ENCODE measurements around the gene RAPGEF2.

The RAPGEF2 gene

DNA sequence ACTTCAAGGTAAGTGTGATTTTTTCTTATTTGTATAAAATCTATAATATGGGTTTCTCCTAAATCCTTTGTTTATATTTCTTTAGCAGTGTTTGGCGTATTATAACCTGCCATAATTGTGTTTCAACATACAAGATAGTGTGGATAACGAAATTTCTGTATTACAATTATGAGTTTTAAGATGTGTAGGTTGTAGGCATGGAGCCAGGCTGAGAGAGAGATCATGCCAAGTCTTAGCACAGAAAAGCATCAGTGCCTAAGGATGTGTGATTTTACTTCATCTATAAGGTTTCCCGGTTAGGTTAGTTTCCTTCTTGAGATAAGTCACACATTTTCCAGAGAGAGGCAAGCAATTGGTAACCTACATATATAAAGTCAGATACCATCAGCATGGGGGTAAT is 161.2 kb downstream of the RAPGEF2 start:
- Mint-ChIP-seq H3K9me3 (no peaks in the 10 kb centered on the region), H3K27ac (no peak overlapping the region), H3K27me3 (no peaks in the 10 kb centered on the region), H3K4me1 (ENCODE audit: low read depth) (no peaks in the 10 kb centered on the region), H3K36me3 (ENCODE audit: low read depth) (peaks cover 4% of the 10 kb centered on the region), H3K4me3 (no peak overlapping the region)
- no peak for DNase-seq

DNA sequence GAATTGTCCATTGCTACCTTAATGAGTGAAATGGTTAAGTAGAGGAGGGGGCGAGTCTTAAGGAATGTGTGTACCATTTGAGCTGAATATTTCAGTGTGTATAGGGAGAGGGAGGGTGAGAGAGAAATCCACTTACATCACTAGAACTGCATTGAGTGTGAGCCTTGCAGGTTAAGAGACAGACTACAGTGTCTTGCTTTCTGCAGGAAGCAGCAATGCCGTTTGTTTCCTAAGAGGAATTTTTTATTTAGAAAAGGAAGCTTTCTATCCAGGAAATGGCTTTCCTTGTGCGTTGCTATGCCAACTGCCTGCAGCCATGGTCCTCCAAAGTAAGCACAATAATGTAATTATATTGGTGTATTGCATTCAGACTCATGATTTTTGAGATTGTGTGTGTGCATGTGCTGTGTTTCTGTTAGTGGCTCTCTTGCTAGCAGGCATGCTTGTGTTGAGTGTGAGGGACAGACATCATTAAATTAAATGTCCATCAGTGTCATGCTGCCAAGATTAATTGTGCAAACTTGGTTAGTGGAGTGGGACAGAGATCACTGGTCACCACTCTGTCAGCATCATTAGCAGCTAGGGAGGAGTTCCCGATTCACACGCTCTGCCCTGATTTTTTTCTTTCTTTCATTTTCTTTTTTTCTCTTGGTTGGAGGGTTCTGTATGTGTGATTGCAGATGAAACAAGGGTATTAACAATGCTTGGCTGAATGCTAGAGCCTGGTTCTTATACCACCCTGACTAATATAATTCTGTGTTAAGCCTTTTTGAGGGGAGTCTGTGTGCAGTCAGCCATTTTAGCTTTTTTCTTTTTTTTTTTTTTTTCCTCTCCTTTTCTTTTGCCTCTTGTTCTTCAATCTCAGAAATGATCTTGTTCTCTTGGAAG is 164.3 kb downstream of the RAPGEF2 start:
- DNase-seq = no peak
- no peak overlapping the region for H3K27ac Mint-ChIP-seq
- H3K9me3 Mint-ChIP-seq = no peaks in the 10 kb centered on the region
- H3K4me3 Mint-ChIP-seq = no peak overlapping the region
- H3K4me1 Mint-ChIP-seq (ENCODE audit: low read depth) = peaks cover 4% of the 10 kb centered on the region
- H3K36me3 Mint-ChIP-seq (ENCODE audit: low read depth) = peaks cover 4% of the 10 kb centered on the region
- H3K27me3 Mint-ChIP-seq = no peaks in the 10 kb centered on the region

DNA sequence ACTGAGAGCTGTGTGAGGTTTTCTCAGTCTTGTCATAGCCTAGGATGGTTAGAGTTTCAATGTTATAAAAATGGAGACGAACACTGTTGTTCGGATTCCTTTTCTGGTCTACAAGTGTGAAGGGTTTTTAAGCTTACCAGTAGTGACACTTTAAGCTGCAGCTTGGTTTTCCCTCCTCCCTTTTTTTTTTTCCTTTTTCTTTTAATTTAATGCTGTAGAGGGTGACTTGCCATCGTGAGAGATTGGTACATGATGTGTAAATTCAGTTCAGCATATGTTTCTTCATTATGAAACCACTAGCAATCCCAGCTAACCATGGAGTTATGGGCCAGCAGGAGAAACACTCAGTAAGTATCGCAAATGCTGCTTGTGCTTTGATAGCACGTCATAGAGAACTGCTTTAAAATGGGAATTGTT is 165.0 kb downstream of the RAPGEF2 start:
- Mint-ChIP-seq H3K9me3 (no peaks in the 10 kb centered on the region), H3K36me3 (ENCODE audit: low read depth) (peaks cover 2% of the 10 kb centered on the region), H3K27ac (no peak overlapping the region), H3K4me3 (no peak overlapping the region), H3K4me1 (ENCODE audit: low read depth) (peaks cover 11% of the 10 kb centered on the region), H3K27me3 (no peaks in the 10 kb centered on the region)
- DNase-seq = no peak

DNA sequence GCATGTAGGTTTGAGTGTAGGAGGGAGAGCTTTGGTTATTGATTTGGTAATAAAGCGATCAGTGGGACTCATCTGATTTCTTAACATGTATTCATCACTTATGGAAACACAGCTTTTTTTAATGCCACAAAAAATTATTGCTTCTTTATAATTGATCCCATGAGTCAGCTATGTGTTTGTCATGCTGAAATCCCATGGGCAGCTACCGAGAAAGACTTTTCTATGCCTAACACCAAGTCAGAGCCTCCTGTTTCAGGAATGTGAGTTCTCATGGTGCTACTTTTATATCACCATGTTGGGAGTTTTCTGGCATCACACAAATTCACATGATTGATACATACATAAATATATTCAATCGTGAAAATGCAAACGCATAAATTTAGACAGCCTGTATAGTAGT is 165.7 kb downstream of the RAPGEF2 start:
- no peak overlapping the region for H3K4me3 Mint-ChIP-seq
- peaks cover 14% of the 10 kb centered on the region for H3K4me1 Mint-ChIP-seq (ENCODE audit: low read depth)
- no peaks in the 10 kb centered on the region for H3K27me3 Mint-ChIP-seq
- H3K36me3 Mint-ChIP-seq (ENCODE audit: low read depth) = peaks cover 4% of the 10 kb centered on the region
- DNase-seq = no peak
- no peaks in the 10 kb centered on the region for H3K9me3 Mint-ChIP-seq
- H3K27ac Mint-ChIP-seq = no peak overlapping the region

DNA sequence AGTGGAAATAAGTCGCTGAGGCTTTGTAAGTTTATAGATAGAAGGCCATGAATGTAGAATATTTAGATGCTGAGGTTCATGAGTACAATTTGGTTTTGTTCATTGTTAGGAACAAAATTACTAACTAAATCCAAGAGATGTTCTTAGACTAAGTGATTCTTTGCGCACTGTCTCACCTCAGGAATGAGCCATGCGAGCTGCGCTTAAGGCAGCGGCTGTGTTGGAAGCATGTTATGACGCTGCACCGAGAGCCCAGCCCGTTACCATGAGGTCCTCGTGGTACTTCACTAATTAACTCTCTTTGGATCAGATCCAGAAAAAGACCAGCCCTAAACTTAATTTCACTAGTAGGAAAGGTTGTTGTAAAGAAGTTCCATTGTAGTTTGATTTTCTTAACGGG is 166.2 kb downstream of the RAPGEF2 start:
- Mint-ChIP-seq H3K4me3 (no peak overlapping the region), H3K27me3 (no peaks in the 10 kb centered on the region), H3K27ac (no peak overlapping the region), H3K9me3 (no peaks in the 10 kb centered on the region), H3K36me3 (ENCODE audit: low read depth) (peaks cover 4% of the 10 kb centered on the region), H3K4me1 (ENCODE audit: low read depth) (peaks cover 14% of the 10 kb centered on the region)
- no peak for DNase-seq

DNA sequence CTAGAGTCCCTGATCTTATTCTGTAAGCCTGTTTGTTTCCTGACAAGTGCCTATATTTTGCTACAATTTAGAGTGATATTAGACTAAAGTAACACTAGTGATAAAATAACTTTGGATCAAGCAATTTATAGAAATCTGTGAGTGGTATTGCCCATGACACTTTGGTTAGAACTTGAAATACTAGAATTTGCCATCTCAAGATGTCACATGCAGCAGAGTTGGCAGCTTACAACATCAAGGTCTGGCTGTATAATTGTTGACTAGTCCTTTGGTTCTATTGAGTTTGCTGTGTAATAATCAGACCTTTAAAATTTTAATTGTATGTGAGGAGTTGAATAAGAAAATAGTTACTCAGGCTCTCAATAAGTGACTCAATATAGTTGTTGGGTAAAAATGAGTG is 167.1 kb downstream of the RAPGEF2 start:
- DNase-seq = no peak
- no peaks in the 10 kb centered on the region for H3K9me3 Mint-ChIP-seq

DNA sequence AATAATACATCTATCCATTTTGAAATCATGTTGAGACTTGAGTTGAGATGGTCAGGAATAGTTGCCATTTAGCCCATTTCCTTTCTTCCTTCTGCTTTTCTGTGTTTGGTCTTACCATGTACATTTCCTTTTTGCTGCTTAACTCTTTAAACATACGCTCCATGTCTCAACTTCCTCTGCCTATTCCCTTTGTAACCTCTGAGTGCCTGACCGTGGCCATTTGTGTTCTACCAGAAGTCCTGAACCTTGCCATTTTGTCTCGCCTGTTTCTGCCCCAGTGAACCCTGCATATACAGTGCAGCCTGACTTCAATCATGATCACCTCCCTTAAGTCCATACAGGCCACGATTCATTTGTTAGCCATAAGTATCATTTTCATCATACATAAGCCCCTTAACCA is 169.0 kb downstream of the RAPGEF2 start:
- Mint-ChIP-seq H3K4me1 (ENCODE audit: low read depth) (peaks cover 14% of the 10 kb centered on the region), H3K27ac (peak overlapping the region; percentile 5), H3K27me3 (no peaks in the 10 kb centered on the region), H3K36me3 (ENCODE audit: low read depth) (peaks cover 3% of the 10 kb centered on the region), H3K9me3 (no peaks in the 10 kb centered on the region), H3K4me3 (no peak overlapping the region)
- DNase-seq = no peak

More for the DNA sequence above, 167.1 kb downstream of the RAPGEF2 start:
- no peak overlapping the region for H3K4me3 Mint-ChIP-seq
- peaks cover 14% of the 10 kb centered on the region for H3K4me1 Mint-ChIP-seq (ENCODE audit: low read depth)
- H3K27ac Mint-ChIP-seq = no peak overlapping the region
- no peaks in the 10 kb centered on the region for H3K27me3 Mint-ChIP-seq
- H3K36me3 Mint-ChIP-seq (ENCODE audit: low read depth) = peaks cover 3% of the 10 kb centered on the region

DNA sequence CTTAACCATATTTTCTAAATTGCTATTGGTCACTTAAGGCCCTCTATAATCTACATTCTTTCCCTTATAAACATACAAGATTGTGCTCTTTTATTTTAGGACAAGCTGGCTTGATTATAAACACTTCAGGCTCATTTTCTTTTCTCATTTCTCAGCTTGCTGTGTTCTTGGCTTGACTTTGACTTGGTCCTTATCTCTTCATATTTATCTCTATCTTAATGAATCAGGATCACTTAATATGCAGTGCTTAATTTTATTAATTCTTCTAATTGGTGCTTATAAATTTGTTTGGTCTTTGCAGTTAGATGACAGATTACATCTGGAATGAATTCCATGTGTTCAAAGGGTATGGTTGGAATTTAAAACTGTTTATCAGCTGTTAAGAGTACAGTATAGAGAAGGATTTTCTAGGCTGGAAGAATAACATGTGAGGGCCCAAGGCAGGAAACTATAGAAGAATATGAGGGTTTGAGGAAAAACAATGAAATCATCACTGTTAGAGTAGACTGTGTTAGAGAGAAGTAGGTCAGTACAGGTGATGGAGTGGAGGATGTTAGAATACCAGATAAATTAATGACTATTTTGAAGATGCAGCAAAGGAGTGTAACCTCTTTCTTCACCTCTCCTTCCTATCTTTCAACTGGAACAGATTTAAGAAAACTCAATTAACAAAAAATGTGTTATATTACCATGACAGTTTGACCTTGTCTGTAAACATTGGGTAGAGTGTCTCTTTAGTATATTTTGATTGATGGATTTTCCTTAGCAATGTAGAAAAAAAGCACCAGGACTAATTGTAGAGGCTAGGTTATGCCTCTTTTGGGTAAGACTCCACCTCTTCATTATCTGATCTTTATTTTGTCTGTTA is 169.6 kb downstream of the RAPGEF2 start:
- Mint-ChIP-seq H3K4me3 (no peak overlapping the region), H3K4me1 (ENCODE audit: low read depth) (peaks cover 14% of the 10 kb centered on the region), H3K27me3 (no peaks in the 10 kb centered on the region), H3K27ac (peak overlapping the region; percentile 3), H3K36me3 (ENCODE audit: low read depth) (peaks cover 4% of the 10 kb centered on the region), H3K9me3 (no peaks in the 10 kb centered on the region)
- no peak for DNase-seq

DNA sequence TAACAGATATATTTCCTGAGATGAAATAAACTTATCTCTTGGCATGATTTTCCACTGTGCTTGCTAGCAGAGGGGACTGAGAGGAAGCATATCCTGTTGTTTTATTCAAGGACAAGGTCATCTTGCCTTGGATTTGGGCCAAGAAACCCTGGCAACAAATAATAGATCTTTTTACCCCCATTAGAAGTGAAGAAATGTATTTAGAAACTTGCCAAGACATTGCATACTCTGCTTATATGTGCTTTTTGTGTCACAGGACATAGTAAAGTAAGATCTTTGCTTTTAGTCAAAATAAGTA is 170.2 kb downstream of the RAPGEF2 start:
- H3K27me3 Mint-ChIP-seq = no peaks in the 10 kb centered on the region
- peaks cover 18% of the 10 kb centered on the region for H3K4me1 Mint-ChIP-seq (ENCODE audit: low read depth)
- H3K36me3 Mint-ChIP-seq (ENCODE audit: low read depth) = peaks cover 8% of the 10 kb centered on the region
- no peak for DNase-seq
- H3K4me3 Mint-ChIP-seq = no peak overlapping the region
- H3K9me3 Mint-ChIP-seq = no peaks in the 10 kb centered on the region
- H3K27ac Mint-ChIP-seq = no peak overlapping the region

DNA sequence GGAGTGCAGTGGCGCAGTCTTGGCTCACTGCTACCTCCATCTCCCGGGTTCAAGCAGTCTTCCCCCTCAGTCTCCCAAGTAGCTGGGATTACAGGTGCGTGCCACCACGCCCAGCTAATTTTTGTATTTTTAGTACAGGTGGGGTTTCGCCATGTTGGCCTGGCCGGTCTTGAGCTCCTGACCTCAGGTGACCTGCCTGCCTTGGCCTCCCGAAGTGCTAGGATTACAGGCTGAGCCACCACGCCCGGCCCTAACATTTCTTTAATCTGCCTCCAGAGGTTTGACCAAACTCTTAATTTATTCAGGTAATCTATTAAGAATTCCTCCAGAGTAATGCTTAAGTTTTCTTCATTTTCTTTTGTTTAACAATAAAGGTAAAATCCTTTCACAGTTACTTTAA is 171.0 kb downstream of the RAPGEF2 start:
- Mint-ChIP-seq H3K9me3 (no peaks in the 10 kb centered on the region), H3K4me3 (no peak overlapping the region), H3K27me3 (no peaks in the 10 kb centered on the region), H3K36me3 (ENCODE audit: low read depth) (peaks cover 10% of the 10 kb centered on the region), H3K4me1 (ENCODE audit: low read depth) (peaks cover 22% of the 10 kb centered on the region), H3K27ac (no peak overlapping the region)
- DNase-seq = no peak

DNA sequence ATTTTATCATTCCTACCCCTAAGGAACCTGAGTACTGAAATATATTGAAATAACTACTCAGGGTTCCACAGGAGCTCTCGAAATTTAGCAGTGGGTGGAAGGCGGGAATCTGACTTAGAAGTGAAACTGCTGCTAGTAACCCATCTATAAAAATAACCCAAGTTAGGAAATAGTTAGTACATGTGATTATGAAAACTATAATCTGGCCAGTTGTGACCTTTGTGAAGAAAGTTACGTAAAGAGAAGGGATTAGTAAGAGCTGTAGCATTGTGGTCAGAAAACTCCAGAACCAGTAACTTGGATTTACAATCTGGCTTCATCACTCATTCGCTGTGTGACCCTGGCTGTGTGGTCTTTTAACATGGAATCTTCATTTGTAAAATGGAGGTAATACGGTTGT is 175.5 kb downstream of the RAPGEF2 start:
- Mint-ChIP-seq H3K36me3 (ENCODE audit: low read depth) (peaks cover 19% of the 10 kb centered on the region), H3K27me3 (no peaks in the 10 kb centered on the region), H3K9me3 (no peaks in the 10 kb centered on the region), H3K4me3 (no peak overlapping the region), H3K4me1 (ENCODE audit: low read depth) (peaks cover 8% of the 10 kb centered on the region), H3K27ac (no peak overlapping the region)
- DNase-seq = no peak

DNA sequence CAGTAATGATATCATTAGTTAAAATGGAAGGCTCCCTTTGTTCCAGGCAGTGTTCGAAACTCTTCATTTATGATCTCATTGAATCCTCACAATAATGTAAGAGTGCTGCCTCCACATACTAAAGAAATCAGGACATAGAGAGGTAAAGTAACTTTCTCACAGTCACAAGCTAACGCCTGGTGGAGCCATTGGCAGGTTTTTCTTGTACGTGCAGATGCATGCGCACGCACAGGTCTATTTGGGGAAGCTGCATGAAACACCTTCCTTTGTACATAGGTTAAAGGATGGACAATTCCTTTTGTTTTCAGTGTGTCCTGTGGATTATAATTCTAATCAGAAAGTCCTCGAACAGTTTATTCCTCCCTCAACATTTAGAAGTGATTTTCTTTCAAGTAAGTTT is 176.2 kb downstream of the RAPGEF2 start:
- peaks cover 19% of the 10 kb centered on the region for H3K36me3 Mint-ChIP-seq (ENCODE audit: low read depth)
- H3K4me1 Mint-ChIP-seq (ENCODE audit: low read depth) = peaks cover 8% of the 10 kb centered on the region
- no peaks in the 10 kb centered on the region for H3K9me3 Mint-ChIP-seq
- DNase-seq = no peak
- no peaks in the 10 kb centered on the region for H3K27me3 Mint-ChIP-seq
- H3K27ac Mint-ChIP-seq = no peak overlapping the region
- H3K4me3 Mint-ChIP-seq = no peak overlapping the region

DNA sequence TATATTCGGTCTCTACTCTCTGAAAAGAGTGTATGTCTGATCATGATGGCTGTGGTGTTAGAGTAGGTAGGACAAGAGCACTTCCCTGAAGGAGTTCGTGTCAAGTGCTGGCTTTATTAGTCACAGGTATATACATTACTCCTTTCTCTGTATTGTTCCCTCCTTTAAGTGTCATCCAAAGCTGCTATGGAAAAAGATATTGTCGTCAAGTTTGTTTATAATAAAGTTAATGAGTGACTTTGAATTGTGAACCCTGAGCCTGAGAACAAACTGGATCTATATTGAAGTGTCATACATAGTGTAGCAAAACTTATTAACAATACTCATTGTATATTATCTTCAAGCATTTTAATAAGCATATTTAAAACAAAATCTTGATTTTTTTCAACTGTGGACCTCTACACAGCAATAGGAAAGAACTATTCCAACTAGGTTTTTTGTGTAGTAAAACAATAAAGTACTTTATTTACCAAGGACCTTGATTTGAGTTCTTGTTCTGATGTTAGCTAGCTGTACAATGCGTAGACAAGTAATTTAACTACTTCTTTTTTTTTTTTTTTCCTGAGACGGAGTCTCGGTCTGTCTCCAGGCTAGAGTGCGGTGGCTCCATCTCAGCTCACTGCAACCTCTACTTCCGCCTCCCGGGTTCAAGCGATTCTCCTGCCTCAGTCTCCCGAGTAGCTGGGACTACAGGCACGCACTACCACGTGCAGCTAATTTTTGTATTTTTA is 177.7 kb downstream of the RAPGEF2 start:
- Mint-ChIP-seq H3K36me3 (ENCODE audit: low read depth) (peaks cover 22% of the 10 kb centered on the region), H3K4me3 (no peak overlapping the region), H3K27ac (no peak overlapping the region), H3K4me1 (ENCODE audit: low read depth) (peaks cover 8% of the 10 kb centered on the region), H3K27me3 (no peaks in the 10 kb centered on the region), H3K9me3 (no peaks in the 10 kb centered on the region)
- DNase-seq = no peak

DNA sequence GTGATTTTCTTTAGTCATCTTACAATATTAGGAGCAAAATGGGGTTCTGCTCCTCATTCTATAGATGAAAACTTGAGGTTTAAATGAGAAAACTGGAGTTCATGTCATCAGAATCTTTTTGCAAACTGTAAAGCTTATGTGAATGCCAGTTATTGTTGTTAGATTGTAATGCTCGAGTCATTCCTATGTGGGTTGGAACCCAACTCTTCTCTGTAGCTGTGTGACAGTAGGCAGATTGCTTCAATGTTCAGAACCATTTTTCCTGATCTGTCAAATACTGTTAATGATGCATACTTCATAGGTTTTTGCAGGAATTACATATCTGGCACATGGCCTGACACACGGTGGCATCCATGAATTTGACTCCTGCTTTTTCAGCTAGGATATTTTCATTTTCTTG is 178.9 kb downstream of the RAPGEF2 start:
- peaks cover 22% of the 10 kb centered on the region for H3K36me3 Mint-ChIP-seq (ENCODE audit: low read depth)
- H3K4me3 Mint-ChIP-seq = no peak overlapping the region
- peaks cover 8% of the 10 kb centered on the region for H3K4me1 Mint-ChIP-seq (ENCODE audit: low read depth)
- no peaks in the 10 kb centered on the region for H3K27me3 Mint-ChIP-seq
- no peak overlapping the region for H3K27ac Mint-ChIP-seq
- H3K9me3 Mint-ChIP-seq = no peaks in the 10 kb centered on the region
- no peak for DNase-seq

Data from activated T-cell treated with anti-CD3 and anti-CD28 coated beads, Interleukin-2, amount 50 U/mL, for 24 hours (primary cell).